ENCODE results near the gene WDR31. TPM values are rescaled to one million over a fixed set of nuclear protein-coding genes. Genes with fewer than 3 reads are reported as not detected.

The WDR31 gene
- total RNA-seq, 1 experiment from 2014 or later = 11.2 TPM

GRCh38 chr9:113370806-113371325 is 30.8 kb upstream of the WDR31 start:
- Histone ChIP-seq H4K20me1 (ENCODE audit: insufficient read depth) (peaks cover 8% of the 10 kb centered on the region; the same call in 1 of the 2 replicates), H3K4me2 (no peak overlapping the region), H3K79me2 (ENCODE audit: low read depth) (peaks cover 12% of the 10 kb centered on the region), H3K9me2 (ENCODE audit: insufficient read depth) (no peaks in the 10 kb centered on the region), H3F3A (ENCODE audit: insufficient read depth, low read depth) (peaks cover 23% of the 10 kb centered on the region; the same call in 1 of the 2 replicates), H3K9me3 (ENCODE audit: insufficient read depth, low read depth) (no peaks in the 10 kb centered on the region), H3K36me3 (ENCODE audit: low read depth) (peaks cover 9% of the 10 kb centered on the region; the same call in 1 of the 2 replicates), H3K4me1 (replicated peaks; ENCODE audit: insufficient read depth) (0 out of 2 replicates have a peak, but pooled peaks cover 4% of the 10 kb centered on the region), H3K4me3 (no peak overlapping the region), H2AFZ (no peak overlapping the region), H3K27ac (no peak overlapping the region), H3K27me3 (ENCODE audit: insufficient read depth, low read depth) (no peaks in the 10 kb centered on the region)
- CTCF ChIA-PET = no interaction called here
- intact Hi-C loops (cut with micrococcal nuclease; ENCODE audit: unreplicated experiment) = no loop called here
- BruUV-seq (replicated peaks) = no TSS peak
- POLR2A ChIA-PET (ENCODE audit: unreplicated experiment) = interaction anchor here (0.6 to 0.7 kb wide), 2 partner anchors 27 to 150 kb away, joined by 3 to 4 read pairs; no protein-coding TSS in a partner anchor
- DNase-seq = no peak
- TF ChIP-seq CTCF (conservative IDR thresholded peaks at IDR 0.05) (no peak), EZH2 (IDR thresholded peaks at IDR 0.05; ENCODE audit: low read depth) (no peak)

GRCh38 chr9:113369855-113370140 is 29.7 kb upstream of the WDR31 start:
- Histone ChIP-seq H2AFZ (no peak overlapping the region), H3F3A (ENCODE audit: insufficient read depth, low read depth) (peaks cover 23% of the 10 kb centered on the region; the same call in 1 of the 2 replicates), H3K4me1 (replicated peaks; ENCODE audit: insufficient read depth) (no peaks in the 10 kb centered on the region), H3K36me3 (ENCODE audit: low read depth) (peaks cover 9% of the 10 kb centered on the region; the same call in 1 of the 2 replicates), H3K4me2 (no peak overlapping the region), H3K27me3 (ENCODE audit: insufficient read depth, low read depth) (no peaks in the 10 kb centered on the region), H3K27ac (no peak overlapping the region), H3K9me3 (ENCODE audit: insufficient read depth, low read depth) (no peaks in the 10 kb centered on the region), H3K9me2 (ENCODE audit: insufficient read depth) (no peaks in the 10 kb centered on the region), H3K4me3 (no peak overlapping the region), H4K20me1 (ENCODE audit: insufficient read depth) (no peaks in the 10 kb centered on the region; the same call in 1 of the 2 replicates), H3K79me2 (ENCODE audit: low read depth) (peaks cover 1% of the 10 kb centered on the region; the same call in 1 of the 2 replicates)
- intact Hi-C loops (cut with micrococcal nuclease; ENCODE audit: unreplicated experiment) = loop anchor here (5.0 kb wide), 1 partner anchor 33 kb away; the partner anchor contains the start of gene ALAD
- ChIA-PET POLR2A (ENCODE audit: unreplicated experiment) (interaction anchor here (0.6 kb wide), 1 partner anchor 28 kb away, joined by 3 read pairs; no protein-coding TSS in a partner anchor), CTCF (no interaction called here)
- DNase-seq = no peak
- no TSS peak for BruUV-seq (replicated peaks)
- TF ChIP-seq CTCF (conservative IDR thresholded peaks at IDR 0.05) (no peak), EZH2 (IDR thresholded peaks at IDR 0.05; ENCODE audit: low read depth) (no peak)

DNA sequence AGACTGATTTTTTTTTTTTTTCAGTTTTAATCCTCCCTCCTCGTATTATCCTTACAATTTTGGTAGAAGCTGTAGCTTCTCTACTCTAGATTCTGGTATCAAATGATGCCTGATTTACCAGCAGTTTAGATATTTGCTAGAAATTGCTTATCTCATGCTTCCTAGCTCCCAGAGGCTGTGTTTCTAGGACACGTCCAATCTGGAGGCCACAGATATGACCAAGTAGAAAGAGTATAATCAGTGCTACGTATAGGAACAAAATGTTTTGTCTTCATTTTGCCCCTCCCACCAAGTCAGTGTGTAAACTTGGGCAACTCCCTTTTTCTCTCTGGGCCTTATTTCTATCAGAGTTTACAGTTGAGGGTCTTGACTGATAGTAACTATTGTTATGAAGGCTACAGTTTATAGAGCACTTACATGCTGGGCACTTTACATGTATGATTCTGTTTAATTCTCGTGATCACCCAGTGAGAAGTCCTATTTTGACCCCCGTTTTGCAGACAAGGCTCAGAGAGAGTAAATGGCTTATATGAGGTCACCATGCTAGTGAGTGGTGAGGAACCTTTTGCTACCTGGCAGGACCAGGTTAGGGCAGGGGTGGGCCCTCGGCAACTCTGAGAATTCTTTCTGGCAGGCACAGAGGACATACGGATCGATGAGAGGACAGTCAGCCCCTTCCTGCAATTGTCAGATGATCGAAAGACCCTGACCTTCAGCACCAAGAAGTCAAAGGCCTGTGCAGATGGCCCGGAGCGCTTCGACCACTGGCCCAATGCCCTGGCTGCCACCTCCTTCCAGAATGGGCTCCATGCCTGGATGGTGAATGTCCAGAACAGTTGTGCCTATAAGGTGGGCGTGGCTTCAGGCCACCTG is 29.1 kb upstream of the WDR31 start:
- H3K4me2 ChIP-seq = no peak overlapping the region
- no peaks in the 10 kb centered on the region; the same call in 1 of the 2 replicates for H4K20me1 ChIP-seq (ENCODE audit: insufficient read depth)
- H3K4me3 ChIP-seq = no peak overlapping the region
- peaks cover 26% of the 10 kb centered on the region; the same call in 1 of the 2 replicates for H3F3A ChIP-seq (ENCODE audit: insufficient read depth, low read depth)
- POLR2A ChIA-PET (ENCODE audit: unreplicated experiment) = no interaction called here
- H3K4me1 ChIP-seq (replicated peaks; ENCODE audit: insufficient read depth) = no peaks in the 10 kb centered on the region
- peaks cover 6% of the 10 kb centered on the region; the same call in 1 of the 2 replicates for H3K36me3 ChIP-seq (ENCODE audit: low read depth)
- H3K27ac ChIP-seq = no peak overlapping the region
- no peak for TF ChIP-seq CTCF (conservative IDR thresholded peaks at IDR 0.05)
- no peaks in the 10 kb centered on the region for H3K27me3 ChIP-seq (ENCODE audit: insufficient read depth, low read depth)
- H3K79me2 ChIP-seq (ENCODE audit: low read depth) = no peaks in the 10 kb centered on the region
- no peak overlapping the region for H2AFZ ChIP-seq
- H3K9me3 ChIP-seq (ENCODE audit: insufficient read depth, low read depth) = no peaks in the 10 kb centered on the region
- CTCF ChIA-PET = no interaction called here
- no peaks in the 10 kb centered on the region for H3K9me2 ChIP-seq (ENCODE audit: insufficient read depth)
- BruUV-seq (replicated peaks) = no TSS peak
- no peak for DNase-seq
- intact Hi-C loops (cut with micrococcal nuclease; ENCODE audit: unreplicated experiment) = loop anchor here (5.0 kb wide), 1 partner anchor 33 kb away; the partner anchor contains the start of gene ALAD

Data from PC-9 (cell line).